Stomach (tissue), 4 donors: ENCODE measurements around the gene CCNDBP1.

Source experiments
- CTCF ChIP-seq, 7 experiments: fragments of 450-650 bp in 4 of 7; fragments of 200-600 bp in 3 of 7; sonication (generic) in 3 of 7; IDR thresholded peaks; one replicate each; pipeline ENCODE4 v1.5.1; 2016 to 2019; ENCODE audit warnings: antibody characterized with exemption in 7 of 7, control low read depth in 2 of 7, mild to moderate bottlenecking in 1 of 7
- POLR2A ChIP-seq, 4 donors: fragments of 450-650 bp; IDR thresholded peaks; one replicate each; pipeline ENCODE4 v1.6.1; 2016; ENCODE audit warnings: antibody characterized with exemption in 4 of 4, control low read depth in 2 of 4, mild to moderate bottlenecking in 1 of 4, moderate library complexity in 1 of 4

- TF ChIP-seq CTCF (IDR thresholded peaks at IDR 0.05) (peak in 5 of 7 experiments; percentile 31 to 63 (median 41)), POLR2A (IDR thresholded peaks at IDR 0.05) (no peak)
Observed at GRCh38 chr15:43204016-43204901, 19.1 kb downstream of the CCNDBP1 start.
